H9 (cell line): ENCODE results near the gene WNT9A. TPM values are rescaled to one million over a fixed set of nuclear protein-coding genes. Genes with fewer than 3 reads are reported as not detected.

Experiments used
- DNase-seq: peaks from one replicate; pipeline ENCODE4 v3.0.0-alpha.2; 2017
- H2AFZ ChIP-seq: one replicate; pipeline ENCODE4 v1.6.1; 2013; ENCODE audit warnings: mild to moderate bottlenecking, low read length, control low read depth, moderate library complexity
- H2AK5ac ChIP-seq: 2 replicates; pipeline ENCODE4 v1.6.1; 2013; ENCODE audit warnings: low read length, control low read depth, mixed read lengths; ENCODE audit not compliant: insufficient read length
- H2BK120ac ChIP-seq: one replicate; pipeline ENCODE4 v1.6.1; 2013; ENCODE audit warnings: low read depth, mild to moderate bottlenecking, low read length, control low read depth, inconsistent platforms; ENCODE audit not compliant: poor library complexity, severe bottlenecking
- H2BK12ac ChIP-seq: 2 replicates; pipeline ENCODE4 v1.6.1; 2013; ENCODE audit warnings: low read length, control low read depth, mixed read lengths, low read depth; ENCODE audit not compliant: insufficient read length
- H2BK15ac ChIP-seq: 2 replicates; pipeline ENCODE4 v1.6.1; 2013; ENCODE audit warnings: low read depth, low read length, control low read depth
- H2BK20ac ChIP-seq: one replicate; pipeline ENCODE4 v1.6.1; 2013; ENCODE audit warnings: low read depth, mild to moderate bottlenecking, low read length, control low read depth, inconsistent platforms; ENCODE audit not compliant: poor library complexity, severe bottlenecking
- H2BK5ac ChIP-seq: 2 replicates; pipeline ENCODE4 v1.6.1; 2013; ENCODE audit warnings: low read length, control low read depth, mixed read lengths; ENCODE audit not compliant: insufficient read length
- H3K14ac ChIP-seq: 2 replicates; pipeline ENCODE4 v1.6.1; 2013; ENCODE audit warnings: low read length, control low read depth; ENCODE audit not compliant: insufficient read depth
- H3K18ac ChIP-seq: 2 replicates; pipeline ENCODE4 v1.6.1; 2013; ENCODE audit warnings: low read depth, mild to moderate bottlenecking, mixed read lengths, low read length, control low read depth; ENCODE audit not compliant: insufficient read length
- H3K23ac ChIP-seq: 2 replicates; pipeline ENCODE4 v1.6.1; 2013; ENCODE audit warnings: low read length, control low read depth, mixed read lengths, low read depth; ENCODE audit not compliant: insufficient read length
- H3K23me2 ChIP-seq: 2 replicates; pipeline ENCODE4 v1.6.1; 2013; ENCODE audit warnings: low read depth, mild to moderate bottlenecking, mixed read lengths, low read length, control low read depth; ENCODE audit not compliant: insufficient read length, poor library complexity, severe bottlenecking
- H3K27ac ChIP-seq: 2 replicates; pipeline ENCODE4 v1.5.1; 2013; ENCODE audit warnings: low read length, control low read depth, mixed read lengths, low read depth; ENCODE audit not compliant: insufficient read length
- H3K27me3 ChIP-seq: 2 replicates; pipeline ENCODE4 v1.6.1; 2013; ENCODE audit warnings: low read length, control low read depth, inconsistent platforms; ENCODE audit not compliant: insufficient read depth
- H3K4ac ChIP-seq: 2 replicates; pipeline ENCODE4 v1.6.1; 2013; ENCODE audit warnings: low read depth, mild to moderate bottlenecking, control low read depth, inconsistent platforms, low read length, moderate library complexity
- H3K4me1 ChIP-seq: 2 replicates; pipeline ENCODE4 v1.6.1; 2013; ENCODE audit warnings: low read length, control low read depth, inconsistent platforms; ENCODE audit not compliant: insufficient read depth
- H3K4me2 ChIP-seq: 2 replicates; pipeline ENCODE4 v1.6.1; 2013; ENCODE audit warnings: low read length, control low read depth, mixed read lengths; ENCODE audit not compliant: insufficient read length, insufficient read depth
- H3K56ac ChIP-seq: 2 replicates; pipeline ENCODE4 v1.6.1; 2013; ENCODE audit warnings: low read depth, mild to moderate bottlenecking, mixed read lengths, low read length, control low read depth; ENCODE audit not compliant: insufficient read length
- H3K79me1 ChIP-seq: 2 replicates; pipeline ENCODE4 v1.6.1; 2013; ENCODE audit warnings: low read depth, mild to moderate bottlenecking, moderate library complexity, low read length, control low read depth, inconsistent platforms; ENCODE audit not compliant: insufficient read depth, poor library complexity, severe bottlenecking
- H3K79me2 ChIP-seq: 2 replicates; pipeline ENCODE4 v1.6.1; 2013; ENCODE audit warnings: low read length, control low read depth, inconsistent platforms; ENCODE audit not compliant: insufficient read depth
- H3K9ac ChIP-seq: 2 replicates; pipeline ENCODE4 v1.6.1; 2013; ENCODE audit warnings: low read length, control low read depth, mixed read lengths; ENCODE audit not compliant: insufficient read length; ENCODE audit errors: extremely low read depth
- H3K9me3 ChIP-seq: one replicate; pipeline ENCODE4 v1.6.1; 2013; ENCODE audit warnings: low read depth, low read length, inconsistent platforms; ENCODE audit not compliant: control insufficient read depth
- H3T11ph ChIP-seq: one replicate; pipeline ENCODE4 v1.6.1; 2013; ENCODE audit warnings: mild to moderate bottlenecking, low read length, control low read depth, inconsistent platforms
- H4K20me1 ChIP-seq: one replicate; pipeline ENCODE4 v1.6.1; 2013; ENCODE audit not compliant: control insufficient read depth, insufficient read length, insufficient read depth
- H4K5ac ChIP-seq: 2 replicates; pipeline ENCODE4 v1.6.1; 2013; ENCODE audit warnings: low read depth, mild to moderate bottlenecking, mixed read lengths, low read length, control low read depth; ENCODE audit not compliant: insufficient read length
- H4K8ac ChIP-seq: replicated peaks from 2 replicates; pipeline ENCODE4 v1.6.1; 2013; ENCODE audit warnings: low read length, control low read depth, mixed read lengths, low read depth; ENCODE audit not compliant: insufficient read length
- H4K91ac ChIP-seq: 2 replicates; pipeline ENCODE4 v1.6.1; 2013; ENCODE audit warnings: low read depth, mild to moderate bottlenecking, moderate library complexity, mixed read lengths, low read length, control low read depth; ENCODE audit not compliant: insufficient read length
- H3K27ac Mint-ChIP-seq, 3 experiments: 2 replicates in 2 of 3; 3 replicates in 1 of 3; pipeline ENCODE4 v1.8.0; 2020 to 2021; ENCODE audit warnings: mixed read lengths in 3 of 3, mild to moderate bottlenecking in 1 of 3, moderate library complexity in 1 of 3
- H3K27me3 Mint-ChIP-seq: 2 replicates; pipeline ENCODE4 v1.8.0; 2021; ENCODE audit warnings: low read depth, mild to moderate bottlenecking, moderate library complexity, mixed read lengths
- H3K36me3 Mint-ChIP-seq, 3 experiments: 2 replicates in 2 of 3; 3 replicates in 1 of 3; pipeline ENCODE4 v1.8.0; 2020 to 2021; ENCODE audit warnings: low read depth in 3 of 3, mixed read lengths in 3 of 3; ENCODE audit not compliant: insufficient read depth in 1 of 3
- H3K4me1 Mint-ChIP-seq, 2 experiments: 2 replicates each; pipeline ENCODE4 v1.8.0; 2020; ENCODE audit warnings: mixed read lengths in 2 of 2
- H3K4me3 Mint-ChIP-seq, 2 experiments: 2 replicates in 1 of 2; 3 replicates in 1 of 2; pipeline ENCODE4 v1.8.0; 2020 to 2021; ENCODE audit warnings: mild to moderate bottlenecking in 2 of 2, mixed read lengths in 2 of 2, moderate library complexity in 1 of 2
- H3K9me3 Mint-ChIP-seq, 2 experiments: 2 replicates in 1 of 2; 3 replicates in 1 of 2; pipeline ENCODE4 v1.8.0; 2020; ENCODE audit warnings: mild to moderate bottlenecking in 2 of 2, mixed read lengths in 2 of 2, moderate library complexity in 1 of 2
- WGBS: extraction: QIAGEN DNeasy Blood & Tissue Kit; methylation state at CpG from one replicate; pipeline ENCODE4 v1.1.7; 2013; ENCODE audit warnings: missing lambda C conversion rate, low lambda C conversion rate, mixed read lengths; ENCODE audit not compliant: insufficient read length; ENCODE audit errors: extremely low coverage; 5-methylcytosine and 5-hydroxymethylcytosine counted together
- total RNA-seq: library from RNA; stranded (reverse); gene quantifications from 2 replicates; pipeline ENCODE4 v1.2.1, GENCODE V29; 2021
- TF ChIP-seq, protein P1 (sequence below): fragments of 200-600 bp; sonication (generic); conservative IDR thresholded peaks from 3 replicates; pipeline ENCODE4 v1.8.0; 2021; ENCODE audit warnings: antibody characterized with exemption, mild to moderate bottlenecking

WNT9A gene
- total RNA-seq, 1 experiment from 2014 or later, result 0.77 TPM

- Histone ChIP-seq H3K9me3 (no peaks in the 10 kb centered on the region), H3K4me2 (no peak overlapping the region), H3K4me1 (no peaks in the 10 kb centered on the region), H3K56ac (no peak overlapping the region), H4K91ac (no peak overlapping the region), H3K23me2 (peaks cover 5% of the 10 kb centered on the region), H4K5ac (no peak overlapping the region), H3K27ac (no peak overlapping the region), H2AK5ac (no peak overlapping the region), H4K20me1 (no peaks in the 10 kb centered on the region), H3T11ph (no peak overlapping the region), H4K8ac (no peak overlapping the region), H3K79me1 (no peaks in the 10 kb centered on the region), H2BK120ac (no peak overlapping the region), H2BK12ac (no peak overlapping the region), H3K27me3 (peaks cover 12% of the 10 kb centered on the region; the same call in 1 of the 2 replicates), H3K9ac (no peak overlapping the region), H2BK15ac (no peak overlapping the region), H3K23ac (no peak overlapping the region), H3K79me2 (no peaks in the 10 kb centered on the region), H2BK20ac (no peak overlapping the region), H2AFZ (no peak overlapping the region), H2BK5ac (no peak overlapping the region), H3K18ac (no peak overlapping the region), H3K14ac (no peak overlapping the region), H3K4ac (no peak overlapping the region)
- Mint-ChIP-seq H3K36me3 (no peaks in the 10 kb centered on the region), H3K4me3 (no peak overlapping the region), H3K27ac (no peak overlapping the region), H3K4me1 (peaks cover 8 to 9% of the 10 kb centered on the region in 2 experiments), H3K9me3 (peaks cover 5 to 7% of the 10 kb centered on the region in 2 experiments; a peak in 4 of 5 replicates), H3K27me3 (peaks cover 69% of the 10 kb centered on the region)
- TF ChIP-seq, protein P1, sequence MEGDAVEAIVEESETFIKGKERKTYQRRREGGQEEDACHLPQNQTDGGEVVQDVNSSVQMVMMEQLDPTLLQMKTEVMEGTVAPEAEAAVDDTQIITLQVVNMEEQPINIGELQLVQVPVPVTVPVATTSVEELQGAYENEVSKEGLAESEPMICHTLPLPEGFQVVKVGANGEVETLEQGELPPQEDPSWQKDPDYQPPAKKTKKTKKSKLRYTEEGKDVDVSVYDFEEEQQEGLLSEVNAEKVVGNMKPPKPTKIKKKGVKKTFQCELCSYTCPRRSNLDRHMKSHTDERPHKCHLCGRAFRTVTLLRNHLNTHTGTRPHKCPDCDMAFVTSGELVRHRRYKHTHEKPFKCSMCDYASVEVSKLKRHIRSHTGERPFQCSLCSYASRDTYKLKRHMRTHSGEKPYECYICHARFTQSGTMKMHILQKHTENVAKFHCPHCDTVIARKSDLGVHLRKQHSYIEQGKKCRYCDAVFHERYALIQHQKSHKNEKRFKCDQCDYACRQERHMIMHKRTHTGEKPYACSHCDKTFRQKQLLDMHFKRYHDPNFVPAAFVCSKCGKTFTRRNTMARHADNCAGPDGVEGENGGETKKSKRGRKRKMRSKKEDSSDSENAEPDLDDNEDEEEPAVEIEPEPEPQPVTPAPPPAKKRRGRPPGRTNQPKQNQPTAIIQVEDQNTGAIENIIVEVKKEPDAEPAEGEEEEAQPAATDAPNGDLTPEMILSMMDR, result no peak
- no peak for DNase-seq
- 100% methylated on average over 1 of the region's 3 CpGs for WGBS
Observed at GRCh38 chr1:227953022-227953412, 5.3 kb upstream of the WNT9A start.
